H1 (cell line): Measurements from ENCODE around the gene MOG. TPM values are rescaled to one million over a fixed set of nuclear protein-coding genes. Genes with fewer than 3 reads are reported as not detected.

Experiments
- CTCF ChIA-PET: fragments of 300-600 bp; sonication (Branson Sonifier 250); formaldehyde crosslinking; loops from one replicate; lab custom pipeline; 2021; ENCODE audit not compliant: partially characterized antibody; lab: Charles Lee
- POLR2A ChIA-PET: fragments of 300-600 bp; sonication (Branson Sonifier 250); formaldehyde crosslinking; loops from one replicate; lab custom pipeline; 2021; ENCODE audit warnings: inconsistent platforms; ENCODE audit not compliant: partially characterized antibody; lab: Charles Lee
- DNase-seq, 2 experiments: peaks; one replicate each; pipeline versions ENCODE4 v3.0.0 to v3.0.0-alpha.2; 2010 to 2022; ENCODE audit warnings: low spot score in 2 of 2, low read depth in 1 of 2, mixed read lengths in 1 of 2
- FAIRE-seq: peaks from 2 replicates; lab custom pipeline; 2011; peaks lifted over from hg19 to GRCh38; lab: Jason Lieb, UNC
- H2AFZ ChIP-seq: 2 replicates; pipeline ENCODE4 v1.8.1; 2012; ENCODE audit warnings: low read length, inconsistent platforms
- H2AK5ac ChIP-seq: 2 replicates; pipeline ENCODE4 v1.6.1; 2013; ENCODE audit warnings: low read depth, low read length
- H2BK120ac ChIP-seq: replicated peaks from 2 replicates; pipeline ENCODE3; 2013; ENCODE audit warnings: low read depth, low read length, inconsistent platforms
- H2BK12ac ChIP-seq: 2 replicates; pipeline ENCODE4 v1.6.1; 2013; ENCODE audit warnings: low read depth, low read length
- H2BK15ac ChIP-seq: 2 replicates; pipeline ENCODE4 v1.6.1; 2013; ENCODE audit warnings: low read length
- H2BK20ac ChIP-seq: 2 replicates; pipeline ENCODE4 v1.6.1; 2013; ENCODE audit warnings: low read length
- H2BK5ac ChIP-seq: 2 replicates; pipeline ENCODE4 v1.6.1; 2013; ENCODE audit warnings: low read depth, low read length
- H3K14ac ChIP-seq: 2 replicates; pipeline ENCODE4 v1.6.1; 2013; ENCODE audit warnings: inconsistent platforms; ENCODE audit not compliant: insufficient read length
- H3K18ac ChIP-seq: 2 replicates; pipeline ENCODE4 v1.6.1; 2013; ENCODE audit warnings: low read length; ENCODE audit errors: extremely low read depth
- H3K23ac ChIP-seq: 2 replicates; pipeline ENCODE4 v1.6.1; 2013; ENCODE audit warnings: inconsistent platforms; ENCODE audit not compliant: insufficient read length
- H3K23me2 ChIP-seq: 2 replicates; pipeline ENCODE4 v1.6.1; 2013; ENCODE audit warnings: low read depth, low read length
- H3K27ac ChIP-seq: 2 replicates; pipeline ENCODE4 v1.6.1; 2011; ENCODE audit warnings: low read depth, low read length, inconsistent platforms
- H3K27me3 ChIP-seq, 4 experiments: replicated peaks in 1 of 4; 1 replicate in 1 of 4; 2 replicates in 3 of 4; pipeline versions ENCODE4 v1.6.1 to v1.8.1; 2011 to 2013; ENCODE audit warnings: low read length in 3 of 4, mild to moderate bottlenecking in 3 of 4, inconsistent platforms in 2 of 4, mixed read lengths in 2 of 4, moderate library complexity in 1 of 4; ENCODE audit not compliant: control insufficient read depth in 3 of 4, insufficient read depth in 3 of 4; ENCODE audit errors: extremely low read depth in 1 of 4
- H3K36me3 ChIP-seq, 4 experiments: 2 replicates each; pipeline versions ENCODE4 v1.6.1 to v1.8.1; 2011 to 2013; ENCODE audit warnings: mild to moderate bottlenecking in 4 of 4, low read length in 3 of 4, moderate library complexity in 2 of 4, control low read depth in 1 of 4, inconsistent platforms in 1 of 4; ENCODE audit not compliant: insufficient read depth in 4 of 4, control insufficient read depth in 2 of 4
- H3K4ac ChIP-seq: replicated peaks from 2 replicates; pipeline ENCODE3; 2013; ENCODE audit warnings: low read length, low read depth, mixed read lengths, inconsistent platforms; ENCODE audit not compliant: insufficient read length
- H3K4me1 ChIP-seq, 4 experiments: replicated peaks in 1 of 4; 1 replicate in 1 of 4; 2 replicates in 3 of 4; pipeline versions ENCODE4 v1.6.1 to v1.8.1; 2011 to 2013; ENCODE audit warnings: low read length in 3 of 4, inconsistent platforms in 2 of 4, mixed read lengths in 1 of 4; ENCODE audit not compliant: insufficient read depth in 4 of 4, control insufficient read depth in 3 of 4
- H3K4me2 ChIP-seq, 2 experiments: 2 replicates each; pipeline versions ENCODE4 v1.6.1 to v1.8.1; 2011 to 2013; ENCODE audit warnings: low read depth in 2 of 2, low read length in 2 of 2, control low read depth in 1 of 2, inconsistent platforms in 1 of 2, mild to moderate bottlenecking in 1 of 2; ENCODE audit not compliant: insufficient read depth in 1 of 2
- H3K4me3 ChIP-seq, 4 experiments: fragments of 200-600, 300-600 bp in 1 of 4; sonication (generic), shearing (Covaris generic), sonication (Bioruptor Twin) in 1 of 4; 2 replicates each; pipeline versions ENCODE4 v1.5.1 to v1.8.1; 2011 to 2016; ENCODE audit warnings: low read length in 4 of 4, low read depth in 3 of 4, control low read depth in 2 of 4, inconsistent platforms in 2 of 4, mild to moderate bottlenecking in 2 of 4, mixed read lengths in 1 of 4, moderate library complexity in 1 of 4; ENCODE audit not compliant: insufficient read depth in 2 of 4; ENCODE audit errors: extremely low read depth in 1 of 4
- H3K56ac ChIP-seq: replicated peaks from 2 replicates; pipeline ENCODE3; 2013; ENCODE audit warnings: low read depth, mild to moderate bottlenecking, mixed read lengths, low read length, inconsistent platforms; ENCODE audit not compliant: insufficient read length
- H3K79me1 ChIP-seq: 2 replicates; pipeline ENCODE4 v1.6.1; 2013; ENCODE audit warnings: low read depth, low read length, control low read depth
- H3K79me2 ChIP-seq, 2 experiments: 2 replicates each; pipeline versions ENCODE4 v1.6.1 to v1.8.1; 2012 to 2013; ENCODE audit warnings: low read length in 2 of 2, mild to moderate bottlenecking in 2 of 2, inconsistent platforms in 1 of 2; ENCODE audit not compliant: insufficient read depth in 2 of 2, control insufficient read depth in 1 of 2
- H3K9ac ChIP-seq, 4 experiments: replicated peaks in 1 of 4; 1 replicate in 1 of 4; 2 replicates in 3 of 4; pipeline versions ENCODE4 v1.6.1 to v1.8.1; 2011 to 2013; ENCODE audit warnings: low read depth in 3 of 4, low read length in 3 of 4, control low read depth in 2 of 4, mild to moderate bottlenecking in 2 of 4, moderate library complexity in 2 of 4, inconsistent platforms in 1 of 4; ENCODE audit errors: extremely low read depth in 1 of 4
- H3K9me3 ChIP-seq, 2 experiments: 2 replicates each; pipeline versions ENCODE4 v1.6.1 to v1.8.1; 2012 to 2013; ENCODE audit warnings: mild to moderate bottlenecking in 2 of 2, moderate library complexity in 2 of 2, control low read depth in 1 of 2, inconsistent platforms in 1 of 2, low read depth in 1 of 2, low read length in 1 of 2, mixed read lengths in 1 of 2; ENCODE audit not compliant: insufficient read depth in 2 of 2
- H4K20me1 ChIP-seq, 2 experiments: replicated peaks in 1 of 2; 2 replicates each; pipeline versions ENCODE3 to v1.8.1; 2011 to 2013; ENCODE audit warnings: inconsistent platforms in 2 of 2, low read length in 2 of 2, mild to moderate bottlenecking in 1 of 2; ENCODE audit not compliant: insufficient read depth in 2 of 2, control insufficient read depth in 1 of 2
- H4K5ac ChIP-seq: 2 replicates; pipeline ENCODE4 v1.6.1; 2013; ENCODE audit warnings: low read length, low read depth, mixed read lengths, inconsistent platforms; ENCODE audit not compliant: insufficient read length
- H4K8ac ChIP-seq: 2 replicates; pipeline ENCODE4 v1.8.0; 2013; ENCODE audit warnings: mild to moderate bottlenecking, moderate library complexity, low read length, inconsistent platforms; ENCODE audit not compliant: insufficient read depth; ENCODE audit errors: extremely low read depth
- H4K91ac ChIP-seq: replicated peaks from 2 replicates; pipeline ENCODE3; 2013; ENCODE audit warnings: low read length, mixed read lengths, inconsistent platforms; ENCODE audit not compliant: insufficient read length
- ASH2L ChIP-seq: fragments of 200-600, 300-600 bp; sonication (generic); IDR thresholded peaks from one replicate; pipeline ENCODE4 v1.7.1; 2017; ENCODE audit warnings: low read length
- NANOG ChIP-seq: IDR thresholded peaks from 2 replicates; pipeline ENCODE4 v1.6.1; 2011; ENCODE audit warnings: low read length, low read depth, mild to moderate bottlenecking, inconsistent platforms; ENCODE audit not compliant: insufficient read depth, poor library complexity, severe bottlenecking
- POLR2AphosphoS5 ChIP-seq: IDR thresholded peaks from 2 replicates; pipeline ENCODE4 v1.6.1; 2011; ENCODE audit warnings: low read depth, low read length
- POU5F1 ChIP-seq: IDR thresholded peaks from 2 replicates; pipeline ENCODE4 v1.6.1; 2011; ENCODE audit warnings: low read depth, mild to moderate bottlenecking, low read length, moderate library complexity
- RFX5 ChIP-seq: IDR thresholded peaks from 2 replicates; pipeline ENCODE4 v1.6.1; 2011; ENCODE audit warnings: low read depth, low read length, improper control_type of control experiment, borderline replicate concordance
- SP1 ChIP-seq: IDR thresholded peaks from 2 replicates; pipeline ENCODE4 v1.6.1; 2011; ENCODE audit warnings: low read depth, low read length
- SUZ12 ChIP-seq: fragments of 200-600 bp; sonication (generic); IDR thresholded peaks from 2 replicates; pipeline ENCODE4 v1.6.1; 2012; ENCODE audit warnings: mild to moderate bottlenecking, inconsistent platforms, low read length, moderate library complexity, mixed read lengths
- TEAD4 ChIP-seq: IDR thresholded peaks from 2 replicates; pipeline ENCODE4 v1.6.1; 2012; ENCODE audit warnings: low read depth, low read length, inconsistent platforms, mixed read lengths
- YY1 ChIP-seq: IDR thresholded peaks from 2 replicates; pipeline ENCODE4 v1.6.1; 2011; ENCODE audit warnings: low read depth, mild to moderate bottlenecking, low read length
- whole genome bisulfite sequencing, 2 experiments: shearing (Covaris generic) in 1 of 2; methylation state at CpG; one replicate each; pipeline versions ENCODE4 v1.1.6 to v1.1.7; 2013 to 2015; ENCODE audit warnings: low lambda C conversion rate in 2 of 2, mixed read lengths in 2 of 2, inconsistent platforms in 1 of 2, low coverage in 1 of 2, missing lambda C conversion rate in 1 of 2; ENCODE audit not compliant: insufficient replicate concordance in 2 of 2, insufficient coverage in 1 of 2, insufficient read length in 1 of 2; ENCODE audit errors: extremely low coverage in 1 of 2, missing lambda C conversion rate in 1 of 2; 5-methylcytosine and 5-hydroxymethylcytosine counted together
- polyA plus RNA-seq, 7 experiments: library from polyadenylated mRNA; depleted of rRNA in 3 of 7; stranded (reverse) in 5 of 7; unstranded in 2 of 7; fragments of >200 nt in 5 of 7; fragments of 200-250 nt in 2 of 7; gene quantifications; 1 replicate in 5 of 7; 2 replicates in 1 of 7; 4 replicates in 1 of 7; pipeline versions ENCODE4 v1.2.1 to v1.2.3, GENCODE V29; 2011 to 2013; ENCODE audit warnings: missing spikeins in 2 of 7, mixed read lengths in 2 of 7
- total RNA-seq: library from RNA; stranded (reverse); fragmentation: NEBNext Ultra II Directional; extraction: Animal tissue kit (Norgen Biotek cat#: 25700); gene quantifications from 2 replicates; pipeline ENCODE4 v1.2.1, GENCODE V29; 2021
- TF ChIP-seq, protein P1 (sequence below): IDR thresholded peaks from 2 replicates; pipeline ENCODE4 v1.6.1; 2011; ENCODE audit warnings: low read length, improper control_type of control experiment
- TF ChIP-seq, protein P2 (sequence below): IDR thresholded peaks from 2 replicates; pipeline ENCODE4 v1.6.1; 2012; ENCODE audit warnings: inconsistent platforms

MOG gene
- total and polyA plus RNA-seq, 2 of the 8 experiments (the other 6 are each of a cell fraction or from before 2014, with no cell fraction given) = 0.17 to 0.86 TPM

DNA sequence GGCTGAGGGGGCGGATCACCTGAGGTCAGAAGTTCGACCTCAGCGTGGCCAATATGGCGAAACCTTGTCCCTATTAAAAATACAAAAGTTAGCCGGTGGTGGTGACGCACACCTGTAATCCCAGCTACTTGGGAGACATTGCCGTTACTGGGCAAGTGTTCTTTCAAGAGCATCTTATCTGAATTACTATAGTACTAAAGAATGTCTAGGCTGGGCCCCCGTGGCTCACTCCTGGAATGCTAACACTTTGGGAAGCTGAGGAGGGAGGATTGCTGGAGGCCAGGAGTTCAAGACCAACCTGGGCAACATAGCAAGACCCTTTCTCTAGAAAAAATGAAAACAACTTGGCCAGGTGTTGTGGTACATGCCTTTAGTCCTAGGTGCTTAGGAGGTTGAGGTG, 24.9 kb downstream of the MOG start:
- Histone ChIP-seq H4K20me1 (no peaks in the 10 kb centered on the region), H3K4me2 (no peak overlapping the region), H3K79me2 (no peaks in the 10 kb centered on the region), H3K9me3 (peaks cover 0 to 6% of the 10 kb centered on the region in 2 experiments; a peak in 2 of 4 replicates), H3K27me3 (no peaks in the 10 kb centered on the region), H3K27ac (no peak overlapping the region), H2AFZ (no peak overlapping the region), H3K18ac (no peak overlapping the region), H3K9ac (no peak overlapping the region), H3K4me1 (peaks cover 0 to 8% (median 1%) of the 10 kb centered on the region in 4 experiments; a peak in 4 of 7 replicates), H3K36me3 (no peaks in the 10 kb centered on the region), H2BK12ac (no peak overlapping the region), H2BK120ac (no peak overlapping the region), H3K14ac (no peak overlapping the region), H2BK15ac (no peak overlapping the region), H2BK5ac (no peak overlapping the region), H2BK20ac (no peak overlapping the region), H4K91ac (no peak overlapping the region), H2AK5ac (no peak overlapping the region), H4K8ac (no peak overlapping the region), H3K4ac (no peak overlapping the region), H3K79me1 (no peaks in the 10 kb centered on the region), H4K5ac (no peak overlapping the region), H3K23ac (no peak overlapping the region), H3K23me2 (no peaks in the 10 kb centered on the region), H3K4me3 (no peak overlapping the region), H3K56ac (no peak overlapping the region)
- POLR2A ChIA-PET = interaction anchor here (1.2 kb wide), 1 partner anchor 32 kb away, joined by 3 read pairs; no protein-coding TSS in a partner anchor
- CTCF ChIA-PET = interaction anchor here (0.9 to 12.7 kb wide), 5 partner anchors 9 to 52 kb away, joined by 3 to 502 read pairs (median 6); partner anchors contain the start of gene MOG
- 87% methylated on average over 8 of the region's 8 CpGs; no CpG with 5 or more reads in 1 of the 2 experiments for WGBS, 2 experiments
- DNase-seq = no peak
- no peak for FAIRE-seq
- no peak for TF ChIP-seq SUZ12
- TF ChIP-seq POLR2AphosphoS5 = no peak
- TF ChIP-seq POU5F1 = no peak
- TF ChIP-seq RFX5 = no peak
- no peak for TF ChIP-seq YY1
- no peak for TF ChIP-seq ASH2L
- TF ChIP-seq TEAD4 = no peak
- TF ChIP-seq, protein P1, sequence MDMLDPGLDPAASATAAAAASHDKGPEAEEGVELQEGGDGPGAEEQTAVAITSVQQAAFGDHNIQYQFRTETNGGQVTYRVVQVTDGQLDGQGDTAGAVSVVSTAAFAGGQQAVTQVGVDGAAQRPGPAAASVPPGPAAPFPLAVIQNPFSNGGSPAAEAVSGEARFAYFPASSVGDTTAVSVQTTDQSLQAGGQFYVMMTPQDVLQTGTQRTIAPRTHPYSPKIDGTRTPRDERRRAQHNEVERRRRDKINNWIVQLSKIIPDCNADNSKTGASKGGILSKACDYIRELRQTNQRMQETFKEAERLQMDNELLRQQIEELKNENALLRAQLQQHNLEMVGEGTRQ = no peak
- TF ChIP-seq NANOG = no peak
- TF ChIP-seq, protein P2, sequence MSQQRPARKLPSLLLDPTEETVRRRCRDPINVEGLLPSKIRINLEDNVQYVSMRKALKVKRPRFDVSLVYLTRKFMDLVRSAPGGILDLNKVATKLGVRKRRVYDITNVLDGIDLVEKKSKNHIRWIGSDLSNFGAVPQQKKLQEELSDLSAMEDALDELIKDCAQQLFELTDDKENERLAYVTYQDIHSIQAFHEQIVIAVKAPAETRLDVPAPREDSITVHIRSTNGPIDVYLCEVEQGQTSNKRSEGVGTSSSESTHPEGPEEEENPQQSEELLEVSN = no peak
- no peak for TF ChIP-seq SP1
